H9 (cell line): Measurements from ENCODE around the gene DCUN1D2. TPM values are rescaled to one million over a fixed set of nuclear protein-coding genes. Genes with fewer than 3 reads are reported as not detected.

ENCODE experiments used
- DNase-seq: peaks from one replicate; pipeline ENCODE4 v3.0.0-alpha.2; 2017
- H2AFZ ChIP-seq: one replicate; pipeline ENCODE4 v1.6.1; 2013; ENCODE audit warnings: mild to moderate bottlenecking, low read length, control low read depth, moderate library complexity
- H2AK5ac ChIP-seq: 2 replicates; pipeline ENCODE4 v1.6.1; 2013; ENCODE audit warnings: low read length, control low read depth, mixed read lengths; ENCODE audit not compliant: insufficient read length
- H2BK120ac ChIP-seq: one replicate; pipeline ENCODE4 v1.6.1; 2013; ENCODE audit warnings: low read depth, mild to moderate bottlenecking, low read length, control low read depth, inconsistent platforms; ENCODE audit not compliant: poor library complexity, severe bottlenecking
- H2BK12ac ChIP-seq: 2 replicates; pipeline ENCODE4 v1.6.1; 2013; ENCODE audit warnings: low read length, control low read depth, mixed read lengths, low read depth; ENCODE audit not compliant: insufficient read length
- H2BK15ac ChIP-seq: 2 replicates; pipeline ENCODE4 v1.6.1; 2013; ENCODE audit warnings: low read depth, low read length, control low read depth
- H2BK20ac ChIP-seq: one replicate; pipeline ENCODE4 v1.6.1; 2013; ENCODE audit warnings: low read depth, mild to moderate bottlenecking, low read length, control low read depth, inconsistent platforms; ENCODE audit not compliant: poor library complexity, severe bottlenecking
- H2BK5ac ChIP-seq: 2 replicates; pipeline ENCODE4 v1.6.1; 2013; ENCODE audit warnings: low read length, control low read depth, mixed read lengths; ENCODE audit not compliant: insufficient read length
- H3K14ac ChIP-seq: 2 replicates; pipeline ENCODE4 v1.6.1; 2013; ENCODE audit warnings: low read length, control low read depth; ENCODE audit not compliant: insufficient read depth
- H3K18ac ChIP-seq: 2 replicates; pipeline ENCODE4 v1.6.1; 2013; ENCODE audit warnings: low read depth, mild to moderate bottlenecking, mixed read lengths, low read length, control low read depth; ENCODE audit not compliant: insufficient read length
- H3K23ac ChIP-seq: 2 replicates; pipeline ENCODE4 v1.6.1; 2013; ENCODE audit warnings: low read length, control low read depth, mixed read lengths, low read depth; ENCODE audit not compliant: insufficient read length
- H3K23me2 ChIP-seq: 2 replicates; pipeline ENCODE4 v1.6.1; 2013; ENCODE audit warnings: low read depth, mild to moderate bottlenecking, mixed read lengths, low read length, control low read depth; ENCODE audit not compliant: insufficient read length, poor library complexity, severe bottlenecking
- H3K27ac ChIP-seq: 2 replicates; pipeline ENCODE4 v1.5.1; 2013; ENCODE audit warnings: low read length, control low read depth, mixed read lengths, low read depth; ENCODE audit not compliant: insufficient read length
- H3K27me3 ChIP-seq: 2 replicates; pipeline ENCODE4 v1.6.1; 2013; ENCODE audit warnings: low read length, control low read depth, inconsistent platforms; ENCODE audit not compliant: insufficient read depth
- H3K4ac ChIP-seq: 2 replicates; pipeline ENCODE4 v1.6.1; 2013; ENCODE audit warnings: low read depth, mild to moderate bottlenecking, control low read depth, inconsistent platforms, low read length, moderate library complexity
- H3K4me1 ChIP-seq: 2 replicates; pipeline ENCODE4 v1.6.1; 2013; ENCODE audit warnings: low read length, control low read depth, inconsistent platforms; ENCODE audit not compliant: insufficient read depth
- H3K4me2 ChIP-seq: 2 replicates; pipeline ENCODE4 v1.6.1; 2013; ENCODE audit warnings: low read length, control low read depth, mixed read lengths; ENCODE audit not compliant: insufficient read length, insufficient read depth
- H3K56ac ChIP-seq: 2 replicates; pipeline ENCODE4 v1.6.1; 2013; ENCODE audit warnings: low read depth, mild to moderate bottlenecking, mixed read lengths, low read length, control low read depth; ENCODE audit not compliant: insufficient read length
- H3K79me1 ChIP-seq: 2 replicates; pipeline ENCODE4 v1.6.1; 2013; ENCODE audit warnings: low read depth, mild to moderate bottlenecking, moderate library complexity, low read length, control low read depth, inconsistent platforms; ENCODE audit not compliant: insufficient read depth, poor library complexity, severe bottlenecking
- H3K79me2 ChIP-seq: 2 replicates; pipeline ENCODE4 v1.6.1; 2013; ENCODE audit warnings: low read length, control low read depth, inconsistent platforms; ENCODE audit not compliant: insufficient read depth
- H3K9ac ChIP-seq: 2 replicates; pipeline ENCODE4 v1.6.1; 2013; ENCODE audit warnings: low read length, control low read depth, mixed read lengths; ENCODE audit not compliant: insufficient read length; ENCODE audit errors: extremely low read depth
- H3K9me3 ChIP-seq: one replicate; pipeline ENCODE4 v1.6.1; 2013; ENCODE audit warnings: low read depth, low read length, inconsistent platforms; ENCODE audit not compliant: control insufficient read depth
- H3T11ph ChIP-seq: one replicate; pipeline ENCODE4 v1.6.1; 2013; ENCODE audit warnings: mild to moderate bottlenecking, low read length, control low read depth, inconsistent platforms
- H4K20me1 ChIP-seq: one replicate; pipeline ENCODE4 v1.6.1; 2013; ENCODE audit not compliant: control insufficient read depth, insufficient read length, insufficient read depth
- H4K5ac ChIP-seq: 2 replicates; pipeline ENCODE4 v1.6.1; 2013; ENCODE audit warnings: low read depth, mild to moderate bottlenecking, mixed read lengths, low read length, control low read depth; ENCODE audit not compliant: insufficient read length
- H4K8ac ChIP-seq: replicated peaks from 2 replicates; pipeline ENCODE4 v1.6.1; 2013; ENCODE audit warnings: low read length, control low read depth, mixed read lengths, low read depth; ENCODE audit not compliant: insufficient read length
- H4K91ac ChIP-seq: 2 replicates; pipeline ENCODE4 v1.6.1; 2013; ENCODE audit warnings: low read depth, mild to moderate bottlenecking, moderate library complexity, mixed read lengths, low read length, control low read depth; ENCODE audit not compliant: insufficient read length
- H3K27ac Mint-ChIP-seq, 3 experiments: 2 replicates in 2 of 3; 3 replicates in 1 of 3; pipeline ENCODE4 v1.8.0; 2020 to 2021; ENCODE audit warnings: mixed read lengths in 3 of 3, mild to moderate bottlenecking in 1 of 3, moderate library complexity in 1 of 3
- H3K27me3 Mint-ChIP-seq: 2 replicates; pipeline ENCODE4 v1.8.0; 2021; ENCODE audit warnings: low read depth, mild to moderate bottlenecking, moderate library complexity, mixed read lengths
- H3K36me3 Mint-ChIP-seq, 3 experiments: 2 replicates in 2 of 3; 3 replicates in 1 of 3; pipeline ENCODE4 v1.8.0; 2020 to 2021; ENCODE audit warnings: low read depth in 3 of 3, mixed read lengths in 3 of 3; ENCODE audit not compliant: insufficient read depth in 1 of 3
- H3K4me1 Mint-ChIP-seq, 2 experiments: 2 replicates each; pipeline ENCODE4 v1.8.0; 2020; ENCODE audit warnings: mixed read lengths in 2 of 2
- H3K4me3 Mint-ChIP-seq, 2 experiments: 2 replicates in 1 of 2; 3 replicates in 1 of 2; pipeline ENCODE4 v1.8.0; 2020 to 2021; ENCODE audit warnings: mild to moderate bottlenecking in 2 of 2, mixed read lengths in 2 of 2, moderate library complexity in 1 of 2
- H3K9me3 Mint-ChIP-seq, 2 experiments: 2 replicates in 1 of 2; 3 replicates in 1 of 2; pipeline ENCODE4 v1.8.0; 2020; ENCODE audit warnings: mild to moderate bottlenecking in 2 of 2, mixed read lengths in 2 of 2, moderate library complexity in 1 of 2
- CTCF ChIP-seq: fragments of 200-600 bp; sonication (generic); conservative IDR thresholded peaks from 3 replicates; pipeline ENCODE4 v1.8.0; 2021; ENCODE audit warnings: antibody characterized with exemption, mild to moderate bottlenecking
- WGBS: extraction: QIAGEN DNeasy Blood & Tissue Kit; methylation state at CpG from one replicate; pipeline ENCODE4 v1.1.7; 2013; ENCODE audit warnings: missing lambda C conversion rate, low lambda C conversion rate, mixed read lengths; ENCODE audit not compliant: insufficient read length; ENCODE audit errors: extremely low coverage; 5-methylcytosine and 5-hydroxymethylcytosine counted together
- total RNA-seq: library from RNA; stranded (reverse); gene quantifications from 2 replicates; pipeline ENCODE4 v1.2.1, GENCODE V29; 2021

Gene DCUN1D2
- total RNA-seq, 1 experiment from 2014 or later: 36.8 TPM

GRCh38 chr13:113449693-113450347 lies 40.7 kb downstream of the DCUN1D2 start:
- no CpG with 5 or more reads among the region's 13 CpGs for WGBS
- H3K14ac ChIP-seq: no peak overlapping the region
- Mint-ChIP-seq H3K4me3 (no peak overlapping the region; a peak in 1 of 5 replicates), H3K9me3 (peaks cover 0 to 4% of the 10 kb centered on the region in 2 experiments; a peak in 1 of 5 replicates), H3K27ac (peak overlapping the region; percentile 45 to 86 (median 61); a peak in 4 of 7 replicates), H3K36me3 (peaks cover 10 to 33% (median 18%) of the 10 kb centered on the region in 3 experiments), H3K4me1 (peaks cover 2 to 14% of the 10 kb centered on the region in 2 experiments; a peak in 3 of 4 replicates), H3K27me3 (peaks cover 2% of the 10 kb centered on the region; the same call in 1 of the 2 replicates)
- H3K56ac ChIP-seq: no peak overlapping the region
- H2BK5ac ChIP-seq: no peak overlapping the region
- no peak overlapping the region for H2BK20ac ChIP-seq
- no peak overlapping the region for H2AFZ ChIP-seq
- H3K79me1 ChIP-seq: no peaks in the 10 kb centered on the region
- DNase-seq: no peak
- no peak overlapping the region for H3K27ac ChIP-seq
- H3K4me2 ChIP-seq: no peak overlapping the region
- H3K4ac ChIP-seq: no peak overlapping the region
- no peak overlapping the region for H3T11ph ChIP-seq
- H3K23ac ChIP-seq: no peak overlapping the region
- no peak overlapping the region for H4K91ac ChIP-seq
- no peak overlapping the region for H2BK12ac ChIP-seq
- no peak overlapping the region for H2BK120ac ChIP-seq
- H4K20me1 ChIP-seq: no peaks in the 10 kb centered on the region
- no peak overlapping the region for H4K8ac ChIP-seq
- H3K27me3 ChIP-seq: no peaks in the 10 kb centered on the region
- H3K23me2 ChIP-seq: no peaks in the 10 kb centered on the region
- no peak overlapping the region for H3K9ac ChIP-seq
- H3K18ac ChIP-seq: no peak overlapping the region
- no peaks in the 10 kb centered on the region for H3K4me1 ChIP-seq
- H3K9me3 ChIP-seq: no peaks in the 10 kb centered on the region
- H2AK5ac ChIP-seq: no peak overlapping the region
- H4K5ac ChIP-seq: no peak overlapping the region
- no peaks in the 10 kb centered on the region for H3K79me2 ChIP-seq
- no peak for TF ChIP-seq CTCF
- no peak overlapping the region for H2BK15ac ChIP-seq
